Left ventricle myocardium inferior (tissue), 1 donor: ENCODE data around the gene CCDC81. TPM values are rescaled to one million over a fixed set of nuclear protein-coding genes. Genes with fewer than 3 reads are reported as not detected.
"Not testable (repeated sequence)": the region's sequence is repeated elsewhere in the genome, so short reads cannot be mapped to it uniquely, and the experiment has no call there.

Source experiments
- DNase-seq: peaks from one replicate; pipeline ENCODE4 v3.0.0-alpha.2; 2020
- H3K27ac ChIP-seq: fragments of 200-600 bp; replicated peaks from 2 replicates; pipeline ENCODE4 v1.8.0; 2021
- H3K27me3 ChIP-seq: fragments of 200-600 bp; 2 replicates; pipeline ENCODE4 v1.8.0; 2021; ENCODE audit warnings: low read depth
- H3K36me3 ChIP-seq: fragments of 200-600 bp; 2 replicates; pipeline ENCODE4 v1.8.0; 2021
- H3K4me1 ChIP-seq: fragments of 200-600 bp; 2 replicates; pipeline ENCODE4 v1.8.0; 2021
- H3K4me3 ChIP-seq: fragments of 200-600 bp; 2 replicates; pipeline ENCODE4 v1.8.0; 2021; ENCODE audit warnings: mild to moderate bottlenecking, moderate library complexity
- H3K9me3 ChIP-seq: fragments of 200-600 bp; replicated peaks from 2 replicates; pipeline ENCODE4 v1.8.0; 2021
- CTCF ChIP-seq: fragments of 200-600 bp; IDR thresholded peaks from 2 replicates; pipeline ENCODE4 v1.8.0; 2021; ENCODE audit warnings: antibody characterized with exemption, mild to moderate bottlenecking, borderline replicate concordance
- intact Hi-C: fragments of 100-400 bp; cut with micrococcal nuclease; formaldehyde crosslinking; loops from one replicate; pipeline ENCODE4 v1.11.0; 2022
- total RNA-seq: library from RNA; stranded (reverse); fragmentation: NEBNext Ultra II Directional; extraction: Animal tissue kit (Norgen Biotek cat#: 25700); gene quantifications from one replicate; pipeline ENCODE4 v1.2.1, GENCODE V29; 2021
- donor health status: DM: no; HTN: yes; CAD: no; lungs with severe emphysema.

CCDC81 gene
- total RNA-seq, 1 donor from 2014 or later: 0.71 TPM

- Histone ChIP-seq H3K27ac (no peak overlapping the region), H3K36me3 (no peaks in the 10 kb centered on the region), H3K9me3 (peaks cover 19% of the 10 kb centered on the region), H3K4me1 (no peaks in the 10 kb centered on the region), H3K4me3 (no peak overlapping the region), H3K27me3 (no peaks in the 10 kb centered on the region)
- intact Hi-C loops: no loop called here
- DNase-seq: no peak
- no peak for TF ChIP-seq CTCF
These were observed 47.7 kb downstream of the CCDC81 start for GRCh38 chr11:86422371-86422770.

GRCh38 chr11:86423488-86423887 is 48.8 kb downstream of the CCDC81 start:
- H3K27ac ChIP-seq, DNase-seq, intact Hi-C loops, H3K27me3 ChIP-seq, H3K36me3 ChIP-seq, H3K4me3 ChIP-seq, H3K4me1 ChIP-seq: not testable (repeated sequence)
- H3K9me3 ChIP-seq: peaks cover 29% of the 10 kb centered on the region

- Histone ChIP-seq H3K27ac (no peak overlapping the region), H3K4me1 (no peaks in the 10 kb centered on the region), H3K36me3 (no peaks in the 10 kb centered on the region), H3K9me3 (peaks cover 36% of the 10 kb centered on the region), H3K27me3 (no peaks in the 10 kb centered on the region), H3K4me3 (no peak overlapping the region)
- no peak for DNase-seq
- intact Hi-C loops: no loop called here
- TF ChIP-seq CTCF: no peak
These were observed 52.8 kb downstream of the CCDC81 start for GRCh38 chr11:86427441-86427840.

GRCh38 chr11:86431258-86431657 is 56.6 kb downstream of the CCDC81 start:
- intact Hi-C loops: no loop called here
- no peak for DNase-seq
- Histone ChIP-seq H3K9me3 (peaks cover 28% of the 10 kb centered on the region), H3K4me3 (no peak overlapping the region), H3K27me3 (no peaks in the 10 kb centered on the region), H3K4me1 (no peaks in the 10 kb centered on the region), H3K36me3 (peaks cover 14% of the 10 kb centered on the region), H3K27ac (no peak overlapping the region)
- TF ChIP-seq CTCF: no peak

- intact Hi-C loops: not testable (repeated sequence)
These were observed 58.8 kb downstream of the CCDC81 start for GRCh38 chr11:86433361-86434095.

GRCh38 chr11:86435711-86436110 is 61.0 kb downstream of the CCDC81 start:
- Histone ChIP-seq H3K9me3 (no peaks in the 10 kb centered on the region), H3K4me1 (peaks cover 4% of the 10 kb centered on the region), H3K4me3 (no peak overlapping the region), H3K27ac (no peak overlapping the region), H3K36me3 (peaks cover 22% of the 10 kb centered on the region), H3K27me3 (no peaks in the 10 kb centered on the region)
- intact Hi-C loops: no loop called here
- DNase-seq: no peak
- TF ChIP-seq CTCF: no peak

More at GRCh38 chr11:86433361-86434095, 58.8 kb downstream of the CCDC81 start:
- not testable (repeated sequence) for DNase-seq, H3K27me3 ChIP-seq, H3K4me1 ChIP-seq, H3K27ac ChIP-seq, H3K9me3 ChIP-seq, H3K4me3 ChIP-seq
- H3K36me3 ChIP-seq: peaks cover 14% of the 10 kb centered on the region
